GM18870 (cell line): ENCODE measurements around the gene KIF3A.

ENCODE experiments used
- ATAC-seq: cut with Tn5 transposase; IDR thresholded peaks from one replicate; pipeline ENCODE4 v1.9.1; 2021; ENCODE audit warnings: moderate library complexity; ENCODE audit not compliant: unreplicated experiment

The KIF3A gene

GRCh38 chr5:132736853-132737833 lies at the start of gene KIF3A:
Gene KIF3A, minus strand, starts transcription at chr5:132737546. Its CDS starts 127 bp downstream, at chr5:132737419.
- ATAC-seq, result peak; percentile 80

- ATAC-seq, result no peak
Measured at GRCh38 chr5:132787076-132787475, 49.7 kb upstream of the KIF3A start.

GRCh38 chr5:132785864-132786263 lies 48.5 kb upstream of the KIF3A start:
- no peak for ATAC-seq

GRCh38 chr5:132785365-132785764 lies 48.0 kb upstream of the KIF3A start:
- no peak for ATAC-seq

- ATAC-seq, result no peak
Measured at GRCh38 chr5:132782101-132782500, 44.8 kb upstream of the KIF3A start.

- ATAC-seq, result no peak
Measured at GRCh38 chr5:132781029-132781428, 43.7 kb upstream of the KIF3A start.

- no peak for ATAC-seq
Measured at GRCh38 chr5:132780577-132780976, 43.2 kb upstream of the KIF3A start.

GRCh38 chr5:132779961-132780360 lies 42.6 kb upstream of the KIF3A start:
- ATAC-seq, result no peak

GRCh38 chr5:132778856-132779255 lies 41.5 kb upstream of the KIF3A start:
- ATAC-seq, result no peak

- no peak for ATAC-seq
Measured at GRCh38 chr5:132778129-132778528, 40.8 kb upstream of the KIF3A start.

GRCh38 chr5:132777209-132778069 lies 40.1 kb upstream of the KIF3A start, which contains the start of gene SEPTIN8:
Gene SEPTIN8, minus strand, starts transcription at chr5:132777239. Its CDS starts 102 bp downstream, at chr5:132777137.
- ATAC-seq, result no peak

- no peak for ATAC-seq
Measured at GRCh38 chr5:132776938-132777208, 39.5 kb upstream of the KIF3A start.

GRCh38 chr5:132776131-132776937 lies 39.0 kb upstream of the KIF3A start:
- ATAC-seq, result no peak

GRCh38 chr5:132775476-132775961 lies 38.2 kb upstream of the KIF3A start:
- no peak for ATAC-seq

- ATAC-seq, result no peak
Measured at GRCh38 chr5:132774896-132775295, 37.5 kb upstream of the KIF3A start.

- ATAC-seq, result no peak
Measured at GRCh38 chr5:132774406-132774805, 37.1 kb upstream of the KIF3A start.

GRCh38 chr5:132773601-132774355 lies 36.4 kb upstream of the KIF3A start:
- no peak for ATAC-seq

GRCh38 chr5:132773114-132773513 lies 35.8 kb upstream of the KIF3A start:
- ATAC-seq, result no peak

GRCh38 chr5:132772291-132773070 lies 35.1 kb upstream of the KIF3A start:
- no peak for ATAC-seq
